GM19463 (cell line): ENCODE data around the gene CENPC.
A peak's percentile ranks its signal among the peaks of the same experiment; 100 is the strongest.
"Not testable (repeated sequence)": the region's sequence is repeated elsewhere in the genome, so short reads cannot be mapped to it uniquely, and the experiment has no call there.

Experiments used
- ATAC-seq: cut with Tn5 transposase; IDR thresholded peaks from one replicate; pipeline ENCODE4 v1.9.1; 2021; ENCODE audit warnings: mild to moderate bottlenecking, moderate library complexity; ENCODE audit not compliant: unreplicated experiment

The CENPC gene

GRCh38 chr4:67550857-67551256, 5.6 kb upstream of the CENPC start:
- peak; percentile 34 for ATAC-seq

- no peak for ATAC-seq
Measured at GRCh38 chr4:67550451-67550850, 5.1 kb upstream of the CENPC start.

- peak; percentile 17 for ATAC-seq
Measured at GRCh38 chr4:67549123-67549522, 3.8 kb upstream of the CENPC start.

GRCh38 chr4:67546971-67547370, 1.7 kb upstream of the CENPC start:
- ATAC-seq: no peak

GRCh38 chr4:67546004-67546356, 677 bp upstream of the CENPC start:
- ATAC-seq: no peak

DNA sequence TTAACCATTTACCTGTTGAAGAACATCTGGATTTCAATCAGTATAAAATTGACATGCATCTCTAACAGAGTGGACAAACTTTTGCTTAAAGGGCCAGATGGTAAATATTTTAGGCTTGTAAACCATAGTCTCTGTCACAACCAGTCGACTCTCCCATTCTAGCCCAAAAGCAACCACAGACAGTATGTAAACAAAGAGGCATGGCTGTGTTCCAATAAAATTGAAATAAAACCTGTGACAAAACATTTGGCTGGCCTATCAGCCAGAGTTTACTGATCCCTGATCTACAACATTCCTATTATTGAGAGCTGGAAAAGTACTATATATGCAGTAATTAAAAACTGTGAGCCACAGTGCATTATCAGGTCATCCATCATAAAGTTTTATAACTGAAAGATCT, 3.2 kb downstream of the CENPC start:
- no peak for ATAC-seq

- no peak for ATAC-seq
Measured at GRCh38 chr4:67539830-67540229, 5.5 kb downstream of the CENPC start.

GRCh38 chr4:67535280-67535840, 9.9 kb downstream of the CENPC start:
- no peak for ATAC-seq

DNA sequence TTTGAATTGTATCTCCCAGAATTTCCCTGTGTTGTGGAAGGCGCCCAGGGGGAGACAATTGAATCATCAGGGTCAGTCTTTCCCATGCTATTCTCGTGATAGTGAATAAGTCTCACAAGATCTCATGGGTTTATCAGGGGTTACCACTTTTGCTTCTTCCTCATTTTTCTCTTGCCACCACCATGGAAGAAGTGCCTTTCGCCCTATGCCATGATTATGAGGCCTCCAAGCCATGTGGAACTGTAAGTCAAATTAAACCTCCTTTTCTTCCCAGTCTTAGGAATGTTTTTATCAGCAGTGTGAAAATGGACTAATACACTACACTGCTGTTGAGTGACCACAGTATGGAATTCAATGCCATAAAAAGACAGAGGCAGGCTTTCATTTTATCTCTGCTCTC, 12.2 kb downstream of the CENPC start:
- ATAC-seq: no peak

DNA sequence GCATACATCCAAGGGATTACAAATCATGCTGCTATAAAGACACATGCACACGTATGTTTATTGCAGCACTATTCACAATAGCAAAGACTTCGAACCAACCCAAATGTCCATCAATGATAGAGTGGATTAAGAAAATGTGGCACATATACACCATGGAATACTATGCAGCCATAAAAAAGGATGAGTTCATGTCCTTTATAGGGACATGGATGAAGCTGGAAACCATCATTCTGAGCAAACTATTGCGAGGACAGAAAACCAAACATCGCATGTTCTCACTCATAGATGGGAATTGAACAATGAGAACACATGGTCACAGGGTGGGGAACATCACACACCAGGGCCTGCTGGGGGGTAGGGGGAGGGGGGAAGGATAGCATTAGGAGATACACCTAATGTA, 12.9 kb downstream of the CENPC start:
- not testable (repeated sequence) for ATAC-seq

- ATAC-seq: no peak
Measured at GRCh38 chr4:67531379-67531962, 13.8 kb downstream of the CENPC start.

GRCh38 chr4:67524140-67524539, 21.2 kb downstream of the CENPC start:
- ATAC-seq: not testable (repeated sequence)

GRCh38 chr4:67522851-67523671, 22.2 kb downstream of the CENPC start:
- no peak for ATAC-seq

DNA sequence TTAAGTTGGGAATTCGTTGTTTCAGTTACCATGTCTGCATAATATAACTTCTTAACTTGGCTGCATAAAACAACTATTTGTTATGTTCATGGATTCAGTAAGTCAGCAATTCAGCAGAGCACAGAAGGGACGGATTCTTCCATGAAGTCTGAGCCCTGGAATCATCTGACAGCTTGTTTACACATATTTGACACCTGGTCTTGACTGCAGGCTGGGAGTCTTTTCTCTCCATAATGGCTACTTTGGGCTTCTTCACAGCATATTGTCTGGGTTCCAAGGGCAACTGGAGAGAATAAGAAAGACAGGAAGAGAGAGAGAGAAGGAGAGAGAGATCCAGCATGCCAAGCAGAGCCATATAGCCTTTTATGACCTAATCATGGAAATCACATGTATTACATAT, 23.1 kb downstream of the CENPC start:
- no peak for ATAC-seq

GRCh38 chr4:67521506-67521905, 23.8 kb downstream of the CENPC start:
- no peak for ATAC-seq

GRCh38 chr4:67520141-67520540, 25.2 kb downstream of the CENPC start:
- no peak for ATAC-seq

DNA sequence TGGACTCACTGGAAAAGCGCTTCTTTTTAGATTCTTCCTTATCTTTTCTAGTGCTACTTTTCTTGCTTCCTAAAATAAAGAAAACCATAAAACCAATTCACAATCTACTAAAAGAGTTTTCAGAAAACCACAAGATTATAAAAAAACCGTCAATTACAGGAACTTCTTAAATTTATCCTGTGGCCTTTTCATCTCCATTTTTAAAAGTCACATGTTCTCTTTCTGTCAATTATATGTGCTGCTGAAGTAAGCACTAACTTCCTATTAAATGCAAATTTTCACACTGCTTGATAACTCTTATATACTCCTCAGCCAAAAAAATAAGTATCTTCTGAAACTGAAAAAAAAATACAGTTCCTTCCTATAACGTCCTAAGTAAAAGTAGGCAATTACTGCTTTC, 32.8 kb downstream of the CENPC start:
- ATAC-seq: no peak

GRCh38 chr4:67500373-67500772, 44.9 kb downstream of the CENPC start:
- ATAC-seq: no peak

GRCh38 chr4:67499799-67500198, 45.5 kb downstream of the CENPC start:
- peak; percentile 81 for ATAC-seq

- ATAC-seq: no peak
Measured at GRCh38 chr4:67483868-67484602, 61.3 kb downstream of the CENPC start.

DNA sequence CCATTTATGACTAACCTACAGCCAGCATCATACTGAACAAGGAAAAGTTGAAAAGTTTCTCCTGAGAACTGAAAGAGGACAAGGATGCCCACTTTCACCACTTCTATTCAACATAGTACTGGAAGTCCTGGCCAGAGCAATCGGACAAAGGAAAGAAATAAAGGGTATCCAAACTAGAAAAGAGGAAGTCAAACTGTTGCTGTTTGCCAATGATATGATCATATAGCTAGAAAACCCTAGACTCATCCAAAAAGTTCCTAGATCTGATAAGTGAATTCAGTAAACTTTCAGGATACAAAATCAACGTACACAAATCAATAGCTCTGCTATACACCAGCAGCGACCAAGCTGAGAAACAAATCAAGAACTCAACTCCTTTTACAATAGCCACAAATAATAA, 64.5 kb downstream of the CENPC start:
- ATAC-seq: no peak

DNA sequence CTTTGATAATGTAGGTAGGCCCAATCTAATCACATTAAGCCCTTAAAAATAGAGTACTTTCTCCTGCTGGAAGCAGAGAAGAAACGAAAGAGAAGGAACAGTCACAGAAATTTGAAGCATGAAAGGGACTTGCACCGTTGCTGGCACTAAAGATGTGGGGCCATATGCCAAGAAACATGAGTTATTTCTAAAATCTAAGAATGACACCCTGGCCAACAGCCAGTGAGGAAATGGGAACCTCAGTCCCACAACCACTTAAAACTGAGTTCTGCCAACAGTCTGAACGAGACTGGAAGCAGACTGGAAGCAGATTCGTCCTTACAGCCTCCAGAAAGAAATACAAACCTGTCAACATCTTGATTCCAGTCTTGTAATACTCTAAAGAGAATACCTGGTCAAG, 70.1 kb downstream of the CENPC start:
- ATAC-seq: no peak
